Stimulated activated CD8-positive, alpha-beta memory T cell treated with anti-CD3 and anti-CD28 coated beads, Interleukin-12 subunit alpha, Interleukin-12 subunit beta, amount 100 ng/mL, for 1 hour (primary cell): Measurements from ENCODE around the gene PBXIP1.
"Not testable (repeated sequence)": the region's sequence is repeated elsewhere in the genome, so short reads cannot be mapped to it uniquely, and the experiment has no call there.

Source experiments
- DNase-seq: peaks from one replicate; pipeline ENCODE4 v3.0.0-alpha.2; 2020; ENCODE audit warnings: low read depth

Gene PBXIP1

GRCh38 chr1:154994591-154994990 lies 38.7 kb upstream of the PBXIP1 start:
- no peak for DNase-seq

- DNase-seq = no peak
These were observed 38.3 kb upstream of the PBXIP1 start for GRCh38 chr1:154994269-154994587.

- DNase-seq = no peak
These were observed 37.8 kb upstream of the PBXIP1 start, which contains the start of gene LENEP for GRCh38 chr1:154993572-154994268. Gene LENEP, plus strand, starts transcription at chr1:154993586. Its CDS starts 22 bp downstream, at chr1:154993608.

GRCh38 chr1:154992721-154993571 lies 37.0 kb upstream of the PBXIP1 start:
- no peak for DNase-seq

GRCh38 chr1:154990276-154990675 lies 34.4 kb upstream of the PBXIP1 start:
- no peak for DNase-seq

- no peak for DNase-seq
These were observed 33.4 kb upstream of the PBXIP1 start for GRCh38 chr1:154989195-154989860.

GRCh38 chr1:154988058-154988954 lies 32.4 kb upstream of the PBXIP1 start:
- DNase-seq = no peak

- DNase-seq = no peak
These were observed 31.4 kb upstream of the PBXIP1 start for GRCh38 chr1:154987326-154987725.

- not testable (repeated sequence) for DNase-seq
These were observed 30.8 kb upstream of the PBXIP1 start for GRCh38 chr1:154986736-154987135.

GRCh38 chr1:154983776-154984466 lies 28.0 kb upstream of the PBXIP1 start:
- DNase-seq = no peak

- peak; percentile 89 for DNase-seq
These were observed 27.2 kb upstream of the PBXIP1 start, which contains the start of gene FLAD1 for GRCh38 chr1:154982897-154983648. Gene FLAD1, plus strand, starts transcription at chr1:154983344. Its CDS starts 351 bp downstream, at chr1:154983695.

- DNase-seq = no peak
These were observed 26.4 kb upstream of the PBXIP1 start for GRCh38 chr1:154982341-154982740.

- DNase-seq = no peak
These were observed 22.5 kb upstream of the PBXIP1 start for GRCh38 chr1:154978360-154978759.

GRCh38 chr1:154977762-154978161 lies 21.9 kb upstream of the PBXIP1 start:
- not testable (repeated sequence) for DNase-seq

GRCh38 chr1:154975409-154976059 lies 19.6 kb upstream of the PBXIP1 start:
- no peak for DNase-seq

GRCh38 chr1:154974808-154975408 lies 19.0 kb upstream of the PBXIP1 start:
- DNase-seq = peak; percentile 91

GRCh38 chr1:154974102-154974807 lies 18.4 kb upstream of the PBXIP1 start, which contains the start of gene CKS1B:
Gene CKS1B, plus strand, starts transcription at chr1:154974681. Its CDS starts 65 bp downstream, at chr1:154974746.
- peak; percentile 95 for DNase-seq

GRCh38 chr1:154973344-154974101 lies 17.6 kb upstream of the PBXIP1 start:
- peak; percentile 82 for DNase-seq
